Stimulated activated CD4-positive, alpha-beta T cell treated with anti-CD3 and anti-CD28 coated beads, Interleukin-2, amount 100 ng/mL, for 24 hours (primary cell): ENCODE data around the gene SYNE4.
"Not testable (repeated sequence)": the region's sequence is repeated elsewhere in the genome, so short reads cannot be mapped to it uniquely, and the experiment has no call there.

Source experiments
- DNase-seq, 2 donors: peaks; one replicate each; pipeline ENCODE4 v3.0.0-alpha.2; 2020

The SYNE4 gene

DNA sequence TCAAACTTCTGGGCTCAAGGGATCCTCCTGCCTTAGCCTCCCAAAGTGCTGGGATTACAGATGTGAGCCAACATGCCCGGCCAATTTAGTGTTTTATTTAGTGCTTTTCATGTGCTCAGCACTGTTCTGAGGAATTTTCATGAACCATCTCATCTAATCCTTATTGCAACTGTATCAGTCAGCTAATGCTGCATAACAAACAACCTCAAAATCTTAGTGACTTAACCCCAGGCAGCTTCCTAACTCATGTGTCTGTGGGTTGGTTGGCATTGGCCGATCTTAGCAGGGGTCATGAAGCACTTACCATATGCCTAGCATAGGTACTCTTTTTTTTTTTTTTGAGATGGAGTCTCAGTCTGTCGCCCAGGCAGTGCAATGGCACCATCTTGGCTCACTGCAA lies 19.8 kb downstream of the SYNE4 start:
- DNase-seq, result no peak

- DNase-seq, result no peak
These were observed 21.1 kb downstream of the SYNE4 start for GRCh38 chr19:35987571-35987896.

GRCh38 chr19:35986664-35987570 lies 21.7 kb downstream of the SYNE4 start:
- DNase-seq, result peak; percentile 28 to 48

DNA sequence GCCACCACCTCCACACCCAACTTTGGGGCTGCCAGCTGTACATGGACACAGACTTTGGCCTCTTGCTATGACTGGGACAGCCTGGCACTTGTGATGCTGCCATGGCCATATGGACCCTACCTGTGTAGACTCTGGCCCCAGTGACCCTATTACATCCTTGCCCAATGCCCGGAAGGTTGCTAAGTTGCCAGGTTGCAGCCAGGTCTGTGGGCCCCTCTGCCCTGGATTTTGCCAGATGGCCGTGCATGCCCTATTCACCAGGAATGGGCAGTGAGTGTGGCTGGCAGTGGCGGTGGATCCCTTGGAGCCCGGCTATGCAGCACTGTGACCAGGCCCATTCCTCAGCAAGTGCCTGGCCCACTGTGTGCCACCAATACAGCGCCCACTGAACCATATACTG lies 22.5 kb downstream of the SYNE4 start:
- no peak for DNase-seq

DNA sequence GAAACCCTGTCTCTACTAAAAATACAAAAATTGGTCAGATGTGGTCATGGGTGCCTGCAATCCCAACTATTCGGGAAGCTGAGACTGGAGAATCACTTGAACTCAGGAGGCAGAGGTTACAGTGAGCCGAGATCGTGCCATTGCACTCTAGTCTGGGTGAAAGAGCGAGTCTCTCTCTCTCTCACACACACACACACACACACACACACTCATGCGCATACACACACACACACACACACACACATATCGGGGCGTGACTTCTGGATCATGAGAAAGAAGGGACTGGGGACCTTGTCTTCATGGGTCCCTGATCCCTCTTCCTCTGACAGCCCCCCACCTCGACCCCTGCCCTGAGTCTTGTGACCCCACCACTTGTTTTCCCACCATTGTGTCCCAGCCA lies 25.4 kb downstream of the SYNE4 start:
- no peak for DNase-seq

DNA sequence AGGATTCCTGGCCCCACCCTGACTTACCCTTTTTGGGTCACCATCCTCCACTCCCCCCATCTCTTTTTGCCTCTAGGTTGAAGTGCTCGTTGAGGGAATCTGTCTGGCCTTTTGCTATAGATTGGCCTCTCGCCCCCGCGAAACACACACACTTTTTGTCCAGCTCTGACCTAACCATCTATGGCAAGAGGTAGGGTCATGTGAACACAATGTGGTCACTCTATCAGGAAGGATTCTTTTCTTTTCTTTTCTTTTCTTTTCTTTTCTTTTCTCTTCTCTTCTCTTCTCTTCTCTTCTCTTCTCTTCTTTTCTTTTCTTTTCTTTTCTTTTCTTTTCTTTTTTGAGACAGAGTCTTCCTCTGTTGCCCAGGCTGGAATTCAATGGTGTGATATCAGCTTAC lies 27.6 kb downstream of the SYNE4 start:
- DNase-seq, result not testable (repeated sequence)

DNA sequence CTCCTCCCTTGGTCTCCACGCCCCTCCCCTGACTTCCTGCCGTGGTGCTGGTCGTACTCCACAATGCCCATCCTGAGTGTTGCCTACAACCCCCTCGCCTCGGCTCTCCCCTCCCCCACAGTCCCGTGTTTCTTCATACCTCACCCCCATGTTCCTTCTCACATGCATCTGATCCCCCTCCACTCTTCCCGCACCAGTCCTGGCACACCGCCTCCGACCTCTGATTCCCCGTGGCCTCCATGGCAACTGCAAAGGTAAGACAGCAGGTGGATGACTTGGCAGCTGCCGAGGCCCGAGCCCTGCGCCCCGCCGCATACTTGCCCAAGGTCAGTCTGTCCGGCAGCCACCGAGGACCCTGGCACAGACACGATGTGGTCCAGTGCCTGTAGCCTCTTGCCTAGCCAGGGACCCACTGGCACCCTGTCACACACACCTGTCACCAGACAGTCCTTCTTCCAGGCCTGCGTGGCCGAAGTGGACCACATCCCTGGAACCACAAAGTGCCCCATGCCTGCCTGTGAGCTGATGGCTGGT lies 29.7 kb downstream of the SYNE4 start:
- no peak for DNase-seq

DNA sequence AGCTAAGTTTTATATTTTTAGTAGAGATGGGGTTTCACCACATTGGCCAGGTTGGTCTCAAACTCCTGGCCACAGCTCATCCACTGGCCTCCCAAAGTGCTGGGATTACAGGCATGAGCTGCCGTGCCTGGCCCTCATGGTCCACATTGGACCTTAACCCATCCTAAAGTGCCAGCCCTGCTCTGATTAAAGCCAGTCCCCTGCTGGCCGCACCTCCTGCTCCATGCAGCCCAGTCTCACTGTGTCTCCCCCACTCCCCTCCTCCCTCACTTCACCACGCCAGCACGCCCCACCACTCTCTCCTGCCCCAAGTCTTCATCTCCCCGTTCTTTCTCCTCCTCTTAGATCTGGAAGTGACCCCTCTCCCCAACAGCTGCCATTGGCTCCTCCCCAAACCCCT lies 30.3 kb downstream of the SYNE4 start:
- DNase-seq, result no peak

- peak in 1 of 2 donors; percentile 35 for DNase-seq
These were observed 31.0 kb downstream of the SYNE4 start for GRCh38 chr19:35977446-35978222.

DNA sequence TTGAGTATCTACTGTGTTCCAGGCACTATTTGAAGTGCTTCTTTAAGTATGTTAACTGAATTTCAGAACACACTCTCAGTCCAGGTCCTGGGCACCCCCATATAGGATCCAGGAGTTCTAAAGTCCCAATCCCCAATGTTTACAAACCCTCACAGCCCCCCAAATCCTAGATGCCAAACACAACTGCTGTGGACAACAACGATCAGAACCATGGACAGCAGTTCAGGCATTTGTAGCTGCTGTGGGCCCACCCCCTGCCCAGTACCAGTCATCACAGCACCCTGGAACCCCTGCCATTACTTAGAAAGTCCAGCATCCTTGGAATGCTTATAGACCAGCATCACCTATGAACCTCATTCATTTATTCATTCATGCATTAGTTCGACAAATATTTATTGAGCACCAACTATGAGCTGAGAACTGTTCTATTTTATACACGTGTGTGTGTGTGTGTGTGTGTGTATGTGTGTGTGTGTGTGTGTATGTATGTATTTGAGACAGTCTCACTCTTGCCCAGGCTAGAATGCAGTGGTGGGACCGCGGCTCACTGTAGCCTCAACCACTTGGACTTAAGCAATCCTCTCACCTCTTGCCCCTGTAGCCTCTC lies 32.9 kb downstream of the SYNE4 start:
- DNase-seq, result no peak

- no peak for DNase-seq
These were observed 35.1 kb downstream of the SYNE4 start for GRCh38 chr19:35973487-35973886.

- no peak for DNase-seq
These were observed 41.8 kb downstream of the SYNE4 start for GRCh38 chr19:35966771-35967170.

DNA sequence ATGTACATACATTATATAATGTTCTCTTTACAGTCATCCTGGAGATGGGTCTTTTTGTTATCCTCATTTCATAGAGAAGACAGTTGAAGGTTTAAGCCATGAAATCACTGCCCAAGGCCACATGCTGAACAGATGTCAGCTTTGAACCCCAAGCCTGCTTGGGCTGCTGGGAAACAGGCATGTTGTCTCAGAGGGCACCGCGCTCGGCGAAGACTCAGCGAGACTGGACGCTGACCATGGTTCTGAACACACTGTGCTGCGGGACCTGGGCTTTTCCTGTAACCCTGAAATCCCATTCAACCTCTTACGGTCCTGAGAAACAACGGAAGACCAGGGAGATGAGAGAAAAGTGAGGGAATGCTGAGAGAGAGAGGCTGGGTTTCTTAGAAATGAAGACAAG lies 45.1 kb downstream of the SYNE4 start:
- DNase-seq, result peak in 1 of 2 donors; percentile 55

GRCh38 chr19:35960432-35960972 lies 48.1 kb downstream of the SYNE4 start:
- no peak for DNase-seq

DNA sequence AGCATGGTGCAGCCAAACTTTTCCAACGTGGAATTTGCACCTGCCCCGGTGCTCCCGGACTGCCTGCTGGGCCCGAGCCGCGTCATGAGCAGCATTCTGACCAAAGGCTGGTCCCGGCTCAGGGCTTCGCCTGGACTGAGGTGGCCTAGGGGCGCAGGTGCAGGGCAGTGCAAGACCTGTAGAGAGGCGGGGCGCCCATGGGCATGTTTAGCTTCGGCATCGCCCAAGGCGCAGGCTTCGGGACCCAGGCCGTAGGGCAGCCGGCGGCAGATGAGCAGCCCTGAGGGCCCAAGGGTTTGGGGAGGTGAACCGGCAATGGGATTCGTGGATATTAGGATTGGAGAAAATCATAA lies 48.7 kb downstream of the SYNE4 start:
- no peak for DNase-seq

DNA sequence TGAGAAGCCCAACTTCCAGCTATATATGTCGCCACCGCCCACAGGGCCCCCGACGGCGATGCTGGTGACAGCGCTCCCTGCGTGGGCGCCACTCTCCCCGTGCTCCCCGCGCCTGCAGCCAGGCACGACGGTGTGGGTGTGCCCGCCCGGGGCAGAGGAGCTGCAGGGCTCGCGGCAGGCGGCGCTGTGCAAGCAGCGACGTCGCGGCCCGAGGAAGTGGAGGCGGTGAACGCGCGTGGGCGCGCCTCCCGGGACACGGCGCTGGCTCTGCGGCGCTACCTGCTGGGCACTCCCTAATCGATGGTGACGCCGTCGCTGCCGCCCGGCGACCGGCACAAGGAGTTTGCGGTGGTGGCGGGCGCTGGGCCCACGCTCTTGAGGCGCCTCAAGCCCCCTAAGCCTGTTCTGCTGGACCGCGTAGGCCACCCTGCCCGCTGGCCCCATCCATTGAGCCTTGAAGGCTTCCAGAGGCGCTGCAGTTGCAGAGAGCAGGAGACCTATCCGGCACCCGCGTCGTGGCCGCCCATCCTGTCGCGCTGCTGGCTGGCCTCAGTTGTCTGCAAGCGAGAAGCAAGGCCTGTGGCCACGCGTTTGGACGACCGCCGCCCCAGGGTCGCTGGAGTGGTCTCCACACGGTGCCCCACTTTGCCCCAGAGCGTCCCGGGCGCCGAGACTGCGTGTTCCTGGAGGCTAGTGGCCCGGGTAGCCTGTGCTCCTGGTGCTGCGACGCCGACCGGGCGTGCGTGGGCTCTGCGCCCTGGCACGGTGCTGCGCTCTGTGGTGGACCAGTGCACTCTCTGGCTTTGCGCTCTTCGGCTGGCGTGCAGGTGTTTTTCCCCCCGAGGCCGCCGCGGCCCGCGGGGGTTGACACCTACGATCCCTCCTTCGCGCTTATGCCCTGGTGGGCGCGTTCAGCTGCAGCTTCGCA lies 49.3 kb downstream of the SYNE4 start:
- peak; percentile 74 to 76 for DNase-seq

DNA sequence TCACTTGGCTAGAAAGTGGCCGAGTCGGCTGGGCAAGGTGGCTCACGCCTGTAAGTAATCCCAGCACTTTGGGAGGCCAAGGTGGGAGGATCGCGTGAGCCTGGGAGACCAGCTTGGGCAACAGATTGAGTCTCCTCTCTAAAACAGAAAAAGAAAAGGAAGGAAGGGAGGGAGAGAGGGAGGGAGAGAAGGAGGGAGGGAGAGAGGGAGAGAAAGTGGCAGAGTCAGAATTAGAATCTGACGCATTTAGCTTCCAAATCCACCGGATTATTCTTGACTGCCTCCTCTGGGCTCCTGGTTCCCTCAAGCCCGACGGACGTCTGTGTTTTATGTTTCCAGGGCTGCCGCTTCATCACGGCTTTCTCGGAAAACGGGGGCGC lies 50.0 kb downstream of the SYNE4 start:
- DNase-seq, result no peak

- DNase-seq, result not testable (repeated sequence)
These were observed 51.2 kb downstream of the SYNE4 start for GRCh38 chr19:35957411-35957810.

GRCh38 chr19:35955881-35956634 lies 52.6 kb downstream of the SYNE4 start:
- DNase-seq, result no peak
